ACC112 (cell line): Measurements from ENCODE around the gene SORT1.
"Not testable (repeated sequence)": the region's sequence is repeated elsewhere in the genome, so short reads cannot be mapped to it uniquely, and the experiment has no call there.

Experiments
- H2AFZ ChIP-seq: fragments of 200-600 bp; sonication (generic); one replicate; pipeline ENCODE4 v1.6.0; 2017; ENCODE audit warnings: antibody characterized with exemption, low read length; ENCODE audit not compliant: unreplicated experiment
- H3K27ac ChIP-seq: fragments of 200-600 bp; sonication (generic); 2 replicates; pipeline ENCODE4 v1.5.1; 2014; ENCODE audit warnings: low read depth, mild to moderate bottlenecking, antibody characterized with exemption, low read length, moderate library complexity
- H3K27me3 ChIP-seq: fragments of 200-600 bp; sonication (generic); 2 replicates; pipeline ENCODE4 v1.6.1; 2014; ENCODE audit warnings: mild to moderate bottlenecking, antibody characterized with exemption, low read length, moderate library complexity, mixed read lengths; ENCODE audit not compliant: insufficient read depth
- H3K36me3 ChIP-seq: fragments of 200-600 bp; sonication (generic); 2 replicates; pipeline ENCODE4 v1.6.1; 2016; ENCODE audit warnings: mild to moderate bottlenecking, antibody characterized with exemption, low read length, moderate library complexity, mixed read lengths; ENCODE audit not compliant: insufficient read depth
- H3K4me1 ChIP-seq: fragments of 200-600 bp; sonication (generic); one replicate; pipeline ENCODE4 v1.6.1; 2016; ENCODE audit warnings: low read length, mixed read lengths; ENCODE audit not compliant: insufficient read depth, unreplicated experiment, control insufficient read depth
- H3K4me3 ChIP-seq: fragments of 200-600 bp; sonication (generic); 2 replicates; pipeline ENCODE4 v1.5.1; 2014; ENCODE audit warnings: mild to moderate bottlenecking, low read depth, low read length
- H3K79me2 ChIP-seq: fragments of 200-600 bp; sonication (generic); one replicate; pipeline ENCODE4 v1.6.0; 2016; ENCODE audit warnings: low read length; ENCODE audit not compliant: control insufficient read depth, unreplicated experiment, insufficient read depth

The SORT1 gene

GRCh38 chr1:109397581-109398342, at the start of gene SORT1:
Gene SORT1 (minus strand): TSS chr1:109397918. CDS start chr1:109397892, 26 bp downstream.
- peak within 1 kb of the TSS; percentile 76 for H3K4me3 ChIP-seq
- H3K36me3 ChIP-seq = no peaks in the 10 kb centered on the region
- H3K4me1 ChIP-seq = peaks cover 22% of the 10 kb centered on the region
- H3K79me2 ChIP-seq = peaks cover 3% of the 10 kb centered on the region
- H3K27me3 ChIP-seq = no peaks in the 10 kb centered on the region
- peak within 1 kb of the TSS; percentile 71 for H2AFZ ChIP-seq
- no peak within 1 kb of the TSS for H3K27ac ChIP-seq

DNA sequence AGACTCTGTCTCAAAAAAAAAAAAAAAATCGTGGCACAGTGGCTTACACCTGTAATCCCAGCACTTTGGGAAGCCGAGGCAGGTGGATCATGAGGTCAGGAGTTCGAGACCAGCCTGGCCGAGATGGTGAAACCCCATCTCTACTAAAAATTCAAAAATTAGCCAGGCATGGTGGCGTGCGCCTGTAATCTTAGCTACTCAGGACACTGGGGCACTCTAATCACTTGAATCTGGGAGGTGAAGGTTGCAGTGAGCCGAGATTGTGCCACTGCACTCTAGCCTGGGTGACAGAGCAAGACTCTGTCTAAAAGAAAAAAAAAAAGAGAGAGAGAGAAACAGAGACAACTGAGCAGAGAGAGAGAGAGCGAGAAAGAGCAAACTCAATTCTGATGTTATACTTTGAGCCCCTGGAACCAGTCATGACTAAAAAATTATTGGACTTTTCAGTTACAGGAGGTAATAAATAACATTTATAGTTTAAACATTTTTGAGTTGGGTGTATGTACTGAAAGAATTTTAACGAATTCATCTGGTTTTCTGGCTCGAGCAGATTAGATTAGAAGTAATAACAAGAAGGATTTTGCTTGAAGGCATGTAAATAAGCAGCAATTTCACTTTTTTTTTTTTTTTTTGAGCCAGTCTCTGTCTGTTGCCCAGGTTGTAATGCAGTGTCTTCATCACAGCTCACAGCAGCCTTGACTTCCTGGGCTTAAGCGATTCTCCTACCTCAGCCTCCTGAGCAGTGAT, 48.4 kb upstream of the SORT1 start:
- not testable (repeated sequence) for H3K36me3 ChIP-seq, H3K4me1 ChIP-seq, H3K79me2 ChIP-seq, H2AFZ ChIP-seq, H3K27ac ChIP-seq, H3K4me3 ChIP-seq
- H3K27me3 ChIP-seq = peaks cover 41% of the 10 kb centered on the region

GRCh38 chr1:109444346-109444745, 46.6 kb upstream of the SORT1 start:
- H3K27me3 ChIP-seq = peaks cover 32% of the 10 kb centered on the region
- H2AFZ ChIP-seq = no peak overlapping the region
- H3K27ac ChIP-seq = no peak overlapping the region
- H3K4me3 ChIP-seq = no peak overlapping the region
- no peaks in the 10 kb centered on the region for H3K79me2 ChIP-seq
- no peaks in the 10 kb centered on the region for H3K36me3 ChIP-seq
- peaks cover 20% of the 10 kb centered on the region for H3K4me1 ChIP-seq

DNA sequence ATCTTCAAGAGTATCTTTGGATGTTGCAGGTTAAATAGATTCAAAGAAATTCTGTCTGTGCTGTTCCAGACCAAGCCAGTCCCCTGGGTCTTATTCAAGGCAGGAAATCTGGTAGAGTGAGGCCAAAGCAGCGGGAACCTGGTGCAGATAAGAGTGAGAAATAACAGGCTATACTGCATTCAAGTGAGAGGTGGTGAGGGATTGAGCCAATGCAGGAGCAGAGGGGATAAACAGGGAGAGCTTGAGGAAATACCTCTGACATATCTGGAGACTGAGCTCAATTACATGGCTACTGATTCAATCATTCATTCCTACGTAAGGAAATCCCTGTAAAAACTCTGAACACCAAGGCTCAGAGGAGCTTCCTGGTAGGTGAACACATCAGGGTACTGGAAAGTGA, 45.8 kb upstream of the SORT1 start:
- Histone ChIP-seq H2AFZ (no peak overlapping the region), H3K4me3 (no peak overlapping the region), H3K4me1 (peaks cover 27% of the 10 kb centered on the region), H3K27me3 (peaks cover 28% of the 10 kb centered on the region), H3K27ac (no peak overlapping the region), H3K79me2 (no peaks in the 10 kb centered on the region), H3K36me3 (no peaks in the 10 kb centered on the region)

- Histone ChIP-seq H3K4me1 (peaks cover 32% of the 10 kb centered on the region), H3K27ac (peak overlapping the region; percentile 33), H3K36me3 (no peaks in the 10 kb centered on the region), H3K27me3 (peaks cover 28% of the 10 kb centered on the region; the same call in 1 of the 2 replicates), H3K79me2 (no peaks in the 10 kb centered on the region), H2AFZ (no peak overlapping the region), H3K4me3 (no peak overlapping the region)
Observed at GRCh38 chr1:109441069-109441468, 43.4 kb upstream of the SORT1 start.

DNA sequence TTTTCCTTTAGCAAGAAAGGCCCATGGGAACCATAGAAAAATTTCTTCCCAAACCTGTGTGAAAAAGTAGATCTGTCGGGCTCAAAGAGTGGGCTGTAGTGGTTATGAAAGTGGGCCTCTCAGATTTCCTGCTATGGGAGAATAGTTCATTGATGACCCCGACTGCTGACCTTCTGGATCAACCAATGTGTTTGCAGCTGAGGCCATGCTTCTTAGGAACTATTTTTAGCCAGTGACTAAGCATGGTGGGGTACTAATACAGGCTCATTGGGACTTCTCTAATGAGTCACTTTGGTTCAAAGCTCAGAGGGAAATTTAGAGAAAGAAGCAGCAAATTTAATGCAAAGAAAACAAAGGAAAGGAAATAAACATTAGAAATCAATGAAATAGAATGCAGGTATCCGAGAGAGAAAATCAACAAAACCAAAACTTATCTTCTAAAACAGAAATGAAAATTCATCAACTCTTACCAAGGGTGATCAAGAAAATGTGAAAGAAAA, 41.1 kb upstream of the SORT1 start:
- Histone ChIP-seq H3K27me3 (peaks cover 12% of the 10 kb centered on the region; the same call in 1 of the 2 replicates), H3K27ac (peak overlapping the region; percentile 85), H3K79me2 (no peaks in the 10 kb centered on the region), H3K4me3 (no peak overlapping the region; the same call in 1 of the 2 replicates), H3K36me3 (no peaks in the 10 kb centered on the region), H3K4me1 (peaks cover 32% of the 10 kb centered on the region), H2AFZ (peak overlapping the region; percentile 3)

DNA sequence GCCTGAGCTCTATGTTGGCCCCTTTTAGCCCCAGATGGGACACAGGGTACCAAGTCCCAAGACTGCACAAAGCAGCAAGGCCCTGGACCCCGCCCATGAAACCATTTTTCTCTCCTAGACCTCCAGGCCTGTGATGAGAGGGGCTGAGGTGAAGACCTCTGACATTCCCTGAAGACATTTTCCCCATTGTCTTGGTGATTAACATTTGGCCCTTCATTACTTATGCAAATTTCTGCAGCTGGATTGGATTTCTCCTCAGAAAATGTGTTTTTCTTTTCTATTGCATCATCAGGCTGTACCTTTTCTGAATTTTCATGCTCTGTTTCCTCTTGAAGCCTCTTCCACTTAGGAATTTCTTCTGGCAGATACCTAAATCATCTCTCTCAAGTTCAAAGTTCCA, 36.8 kb upstream of the SORT1 start:
- Histone ChIP-seq H3K36me3 (no peaks in the 10 kb centered on the region), H2AFZ (no peak overlapping the region), H3K27me3 (no peaks in the 10 kb centered on the region), H3K27ac (no peak overlapping the region), H3K4me3 (no peak overlapping the region), H3K79me2 (no peaks in the 10 kb centered on the region), H3K4me1 (peaks cover 13% of the 10 kb centered on the region)

DNA sequence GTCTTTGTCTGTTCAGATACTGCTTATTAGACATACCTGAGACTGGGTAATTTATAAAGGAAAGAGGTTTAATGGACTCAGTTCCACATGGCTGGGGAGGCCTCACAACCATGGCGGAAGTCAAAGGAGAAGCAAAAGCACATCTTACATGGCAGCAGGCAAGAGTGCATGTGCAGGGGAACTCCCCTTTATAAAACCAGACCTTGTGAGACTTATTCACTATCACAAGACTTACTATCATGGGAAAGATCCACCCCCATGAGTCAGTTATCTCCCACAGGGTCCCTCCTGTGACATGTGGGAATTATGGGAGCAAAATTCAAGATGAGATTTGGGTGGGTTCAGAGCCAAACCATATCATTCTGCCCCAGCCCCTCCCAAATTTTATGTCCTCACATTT, 35.6 kb upstream of the SORT1 start:
- no peaks in the 10 kb centered on the region for H3K27me3 ChIP-seq
- H3K4me3 ChIP-seq = no peak overlapping the region
- peaks cover 3% of the 10 kb centered on the region for H3K4me1 ChIP-seq
- H3K79me2 ChIP-seq = no peaks in the 10 kb centered on the region
- H3K27ac ChIP-seq = no peak overlapping the region
- no peak overlapping the region for H2AFZ ChIP-seq
- H3K36me3 ChIP-seq = no peaks in the 10 kb centered on the region

DNA sequence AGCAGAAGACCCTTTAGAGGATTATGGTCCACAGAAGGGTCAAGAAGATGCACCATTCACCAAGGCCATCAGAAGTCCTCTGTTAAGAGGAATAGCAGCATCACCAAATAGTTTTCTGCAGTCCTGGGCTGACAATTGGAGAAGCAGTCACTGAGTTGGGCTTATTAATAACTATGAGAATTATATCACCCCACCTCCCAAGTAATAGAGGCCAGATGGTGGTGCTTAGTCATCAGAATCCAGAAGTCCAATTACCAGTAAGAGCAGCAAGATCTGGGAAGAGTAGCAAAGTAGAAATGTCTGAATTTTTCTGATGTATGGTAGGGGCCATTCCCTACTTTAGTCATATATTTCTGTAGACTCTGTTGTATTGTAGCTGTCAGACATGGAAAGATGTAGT, 34.6 kb upstream of the SORT1 start:
- H3K27me3 ChIP-seq = no peaks in the 10 kb centered on the region
- H3K36me3 ChIP-seq = no peaks in the 10 kb centered on the region
- no peak overlapping the region for H3K4me3 ChIP-seq
- no peak overlapping the region for H2AFZ ChIP-seq
- H3K79me2 ChIP-seq = peaks cover 6% of the 10 kb centered on the region
- peaks cover 8% of the 10 kb centered on the region for H3K4me1 ChIP-seq
- H3K27ac ChIP-seq = no peak overlapping the region

DNA sequence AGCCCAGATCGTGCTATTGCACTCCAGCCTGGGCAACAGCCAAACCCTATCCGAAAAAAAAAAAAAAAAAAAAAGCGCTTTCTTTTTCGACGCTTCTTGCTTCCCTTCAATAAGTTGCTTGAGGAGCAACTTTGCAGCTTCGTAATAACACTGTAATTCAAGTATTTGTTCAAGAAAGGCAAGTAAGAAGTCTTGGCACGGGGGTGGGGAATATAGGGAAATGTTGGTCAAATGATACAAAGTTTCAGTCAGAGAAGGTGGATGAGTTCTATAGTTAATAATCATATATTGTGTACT, 29.4 kb upstream of the SORT1 start:
- no peaks in the 10 kb centered on the region for H3K36me3 ChIP-seq
- H3K27me3 ChIP-seq = no peaks in the 10 kb centered on the region
- H3K4me1 ChIP-seq = peaks cover 20% of the 10 kb centered on the region
- H3K79me2 ChIP-seq = peaks cover 44% of the 10 kb centered on the region
- peak overlapping the region; percentile 86 for H3K27ac ChIP-seq
- H2AFZ ChIP-seq = peak overlapping the region; percentile 38
- H3K4me3 ChIP-seq = peak overlapping the region; percentile 92
